Common myeloid progenitor, CD34-positive (primary cell): ENCODE measurements around the gene RGS11.

ENCODE experiments used
- CTCF ChIA-PET: fragments of 350-600 bp; sonication (Branson Sonifier 250); formaldehyde crosslinking; loops from one replicate; lab custom pipeline; 2021; ENCODE audit warnings: antibody characterized with exemption; lab: Charles Lee
- POLR2A ChIA-PET: fragments of 350-600 bp; sonication (Branson Sonifier 250); formaldehyde crosslinking; loops from one replicate; lab custom pipeline; 2021; ENCODE audit warnings: antibody characterized with exemption; lab: Charles Lee
- DNase-seq, 3 donors: peaks; one replicate each; pipeline versions ENCODE4 v3.0.0 to v3.0.0-alpha.2; 2013
- H3K27ac ChIP-seq, 2 experiments: 1 replicate in 1 of 2; 2 replicates in 1 of 2; pipeline ENCODE4 v1.7.0; 2013; ENCODE audit warnings: inconsistent platforms in 2 of 2, low read length in 2 of 2, mild to moderate bottlenecking in 2 of 2, low read depth in 1 of 2, moderate library complexity in 1 of 2; ENCODE audit not compliant: severe bottlenecking in 2 of 2, insufficient read depth in 1 of 2, poor library complexity in 1 of 2
- H3K27me3 ChIP-seq, 5 experiments: replicated peaks in 2 of 5; 1 replicate in 3 of 5; 2 replicates in 2 of 5; pipeline versions ENCODE4 v1.6.1 to v1.7.0; 2013; ENCODE audit warnings: low read length in 4 of 5, mild to moderate bottlenecking in 2 of 5, moderate library complexity in 2 of 5, inconsistent platforms in 1 of 5; ENCODE audit not compliant: insufficient read depth in 5 of 5, control insufficient read depth in 4 of 5
- H3K36me3 ChIP-seq, 4 experiments: 1 replicate in 2 of 4; 2 replicates in 2 of 4; pipeline versions ENCODE4 v1.6.1 to v1.7.0; 2013; ENCODE audit warnings: low read length in 3 of 4, control low read depth in 1 of 4, mild to moderate bottlenecking in 1 of 4; ENCODE audit not compliant: control insufficient read depth in 4 of 4, insufficient read depth in 4 of 4
- H3K4me1 ChIP-seq, 4 experiments: 1 replicate in 3 of 4; 2 replicates in 1 of 4; pipeline versions ENCODE4 v1.6.1 to v1.7.1; 2013; ENCODE audit warnings: low read length in 3 of 4, mild to moderate bottlenecking in 3 of 4, control low read depth in 1 of 4, inconsistent platforms in 1 of 4, moderate library complexity in 1 of 4; ENCODE audit not compliant: control insufficient read depth in 4 of 4, insufficient read depth in 4 of 4; ENCODE audit errors: control extremely low read depth in 1 of 4
- H3K4me3 ChIP-seq, 7 experiments: 1 replicate in 4 of 7; 2 replicates in 3 of 7; pipeline versions ENCODE4 v1.5.1 to v1.7.0; 2013; ENCODE audit warnings: mild to moderate bottlenecking in 7 of 7, low read length in 6 of 7, moderate library complexity in 6 of 7, inconsistent platforms in 2 of 7, low read depth in 2 of 7, control low read depth in 1 of 7; ENCODE audit not compliant: insufficient read depth in 4 of 7, control insufficient read depth in 1 of 7; ENCODE audit errors: extremely low read depth in 1 of 7
- H3K9me3 ChIP-seq, 5 experiments: 1 replicate in 4 of 5; 2 replicates in 1 of 5; pipeline versions ENCODE4 v1.6.1 to v1.7.1; 2013; ENCODE audit warnings: low read length in 4 of 5, mild to moderate bottlenecking in 2 of 5, inconsistent platforms in 1 of 5, low read depth in 1 of 5, moderate library complexity in 1 of 5; ENCODE audit not compliant: control insufficient read depth in 4 of 5, insufficient read depth in 2 of 5; ENCODE audit errors: control extremely low read depth in 1 of 5
- WGBS: methylation state at CpG from one replicate; pipeline ENCODE4 v1.1.5; 2013; ENCODE audit not compliant: insufficient coverage; 5-methylcytosine and 5-hydroxymethylcytosine counted together

Gene RGS11

GRCh38 chr16:318628-319027, 42.9 kb upstream of the RGS11 start:
- Histone ChIP-seq H3K4me1 (peaks cover 0 to 9% (median under 1%) of the 10 kb centered on the region in 4 experiments), H3K4me3 (no peak overlapping the region), H3K27me3 (no peaks in the 10 kb centered on the region), H3K27ac (no peak overlapping the region), H3K9me3 (no peaks in the 10 kb centered on the region), H3K36me3 (peaks cover 4 to 44% (median 31%) of the 10 kb centered on the region in 4 experiments)
- DNase-seq: peak in 1 of 3 donors; percentile 22
- ChIA-PET POLR2A (no interaction called here), CTCF (interaction anchor here (0.7 to 1.5 kb wide), 2 partner anchors 13 to 99 kb away, joined by 4 read pairs; no protein-coding TSS in a partner anchor)
- 97% methylated on average over 17 of the region's 22 CpGs for WGBS

GRCh38 chr16:317583-317982, 41.8 kb upstream of the RGS11 start:
- H3K27ac ChIP-seq: no peak overlapping the region
- CTCF ChIA-PET: interaction anchor here (1.5 kb wide), 1 partner anchor 12 kb away, joined by 4 read pairs; no protein-coding TSS in a partner anchor
- no peak overlapping the region for H3K4me3 ChIP-seq
- H3K4me1 ChIP-seq: peaks cover 0 to 9% (median 0%) of the 10 kb centered on the region in 4 experiments
- POLR2A ChIA-PET: no interaction called here
- peaks cover 6 to 54% (median 40%) of the 10 kb centered on the region in 4 experiments for H3K36me3 ChIP-seq
- DNase-seq: no peak
- 98% methylated on average over 5 of the region's 5 CpGs for WGBS
- no peaks in the 10 kb centered on the region for H3K9me3 ChIP-seq
- no peaks in the 10 kb centered on the region for H3K27me3 ChIP-seq

GRCh38 chr16:316741-317464, 41.2 kb upstream of the RGS11 start:
- Histone ChIP-seq H3K27me3 (no peaks in the 10 kb centered on the region), H3K9me3 (no peaks in the 10 kb centered on the region), H3K4me3 (no peak overlapping the region), H3K36me3 (peaks cover 6 to 57% (median 42%) of the 10 kb centered on the region in 4 experiments), H3K4me1 (peaks cover 0 to 9% (median 0%) of the 10 kb centered on the region in 4 experiments), H3K27ac (no peak overlapping the region)
- POLR2A ChIA-PET: no interaction called here
- CTCF ChIA-PET: interaction anchor here (1.0 to 1.5 kb wide), 3 partner anchors 8 to 28 kb away, joined by 3 to 4 read pairs (median 3); no protein-coding TSS in a partner anchor
- DNase-seq: no peak
- WGBS: 98% methylated on average over 13 of the region's 19 CpGs

- CTCF ChIA-PET: interaction anchor here (1.0 kb wide), 1 partner anchor 48 kb away, joined by 3 read pairs; no protein-coding TSS in a partner anchor
Measured at GRCh38 chr16:314795-315299, 39.1 kb upstream of the RGS11 start.

GRCh38 chr16:314351-314750, 38.6 kb upstream of the RGS11 start:
- Histone ChIP-seq H3K9me3 (no peaks in the 10 kb centered on the region), H3K27me3 (no peaks in the 10 kb centered on the region), H3K4me1 (peaks cover 0 to 13% (median 2%) of the 10 kb centered on the region in 4 experiments), H3K4me3 (no peak overlapping the region), H3K27ac (no peak overlapping the region), H3K36me3 (peaks cover 8 to 63% (median 43%) of the 10 kb centered on the region in 4 experiments)
- ChIA-PET CTCF (interaction anchor here (1.0 kb wide), 1 partner anchor 48 kb away, joined by 3 read pairs; no protein-coding TSS in a partner anchor), POLR2A (no interaction called here)
- 97% methylated on average over 15 of the region's 16 CpGs for WGBS
- no peak for DNase-seq

More at GRCh38 chr16:314795-315299, 39.1 kb upstream of the RGS11 start:
- 96% methylated on average over 13 of the region's 14 CpGs for WGBS
- Histone ChIP-seq H3K27ac (no peak overlapping the region), H3K27me3 (no peaks in the 10 kb centered on the region), H3K9me3 (no peaks in the 10 kb centered on the region), H3K36me3 (peaks cover 8 to 63% (median 45%) of the 10 kb centered on the region in 4 experiments), H3K4me1 (peaks cover 0 to 8% (median 0%) of the 10 kb centered on the region in 4 experiments), H3K4me3 (no peak overlapping the region)
- no peak for DNase-seq
- POLR2A ChIA-PET: no interaction called here

GRCh38 chr16:311725-312124, 36.0 kb upstream of the RGS11 start:
- no peak for DNase-seq
- peaks cover 0 to 25% (median 2%) of the 10 kb centered on the region in 4 experiments for H3K4me1 ChIP-seq
- peaks cover 10 to 65% (median 44%) of the 10 kb centered on the region in 4 experiments for H3K36me3 ChIP-seq
- WGBS: over 99% methylated on average over 14 of the region's 15 CpGs
- H3K27me3 ChIP-seq: no peaks in the 10 kb centered on the region
- no peaks in the 10 kb centered on the region for H3K9me3 ChIP-seq
- no peak overlapping the region for H3K27ac ChIP-seq
- no peak overlapping the region for H3K4me3 ChIP-seq
- POLR2A ChIA-PET: no interaction called here
- CTCF ChIA-PET: no interaction called here

GRCh38 chr16:309476-309875, 33.7 kb upstream of the RGS11 start:
- peaks cover 7 to 70% (median 48%) of the 10 kb centered on the region in 4 experiments for H3K36me3 ChIP-seq
- H3K27me3 ChIP-seq: no peaks in the 10 kb centered on the region
- ChIA-PET POLR2A (no interaction called here), CTCF (interaction anchor here (1.0 to 1.4 kb wide), 7 partner anchors 28 to 68 kb away, joined by 3 to 4 read pairs (median 3); no protein-coding TSS in a partner anchor)
- peaks cover 0 to 21% (median 2%) of the 10 kb centered on the region in 4 experiments for H3K4me1 ChIP-seq
- peak; percentile 20 to 40 (median 36) for DNase-seq
- no peak overlapping the region for H3K27ac ChIP-seq
- 78% methylated on average over 7 of the region's 7 CpGs for WGBS
- H3K9me3 ChIP-seq: no peaks in the 10 kb centered on the region
- no peak overlapping the region for H3K4me3 ChIP-seq
